Renal cortex interstitium (tissue), 11 donors: Measurements from ENCODE around the gene IL12B. TPM values are rescaled to one million over a fixed set of nuclear protein-coding genes. Genes with fewer than 3 reads are reported as not detected.
A peak's percentile ranks its signal among the peaks of the same experiment; 100 is the strongest.
"Not testable (repeated sequence)": the region's sequence is repeated elsewhere in the genome, so short reads cannot be mapped to it uniquely, and the experiment has no call there.

Experiments used
- DNase-seq, 11 donors: peaks; one replicate each; pipeline ENCODE4 v3.0.0-alpha.2; 2013; ENCODE audit warnings: low read depth in 9 of 11, low spot score in 4 of 11; ENCODE audit errors: extremely low read depth in 1 of 11
- polyA plus RNA-seq, 3 donors: library from polyadenylated mRNA; unstranded; fragments of 120-200 nt; gene quantifications; one replicate each; pipeline ENCODE4 v1.2.1, GENCODE V29; 2013; ENCODE audit not compliant: insufficient read length in 3 of 3

IL12B gene
- polyA plus RNA-seq, 3 donors, result 0.04 to 0.05 TPM; not detected in 1

DNA sequence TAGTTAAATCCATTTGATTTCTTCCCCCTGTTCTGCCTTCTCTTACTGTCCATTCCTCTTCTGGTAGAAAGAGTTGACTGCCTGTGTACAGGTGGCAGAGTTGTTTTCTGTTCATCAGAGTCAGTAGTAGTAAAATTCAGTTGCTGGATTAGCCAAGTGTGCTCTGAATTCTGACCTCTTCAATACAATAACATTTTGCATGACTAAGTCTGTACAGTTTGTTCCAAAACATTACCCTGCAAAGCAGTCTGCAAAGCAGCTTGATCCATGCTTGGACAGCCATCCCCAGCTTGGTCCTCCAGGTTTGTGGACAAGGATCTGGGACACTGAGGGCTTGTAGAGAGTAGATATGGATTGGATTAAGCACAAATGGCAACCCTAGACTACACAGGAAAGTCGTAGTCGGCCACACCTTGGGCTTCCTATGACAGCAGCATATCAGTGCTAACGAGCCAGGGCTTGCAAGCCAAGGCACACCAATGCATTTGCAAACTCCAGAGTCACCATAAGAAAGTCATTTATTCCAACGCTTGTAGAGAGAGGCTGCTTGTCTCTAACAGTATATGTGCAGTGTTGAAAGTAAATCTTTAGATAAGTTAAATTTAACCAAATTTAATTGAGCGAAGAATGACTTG, 25.2 kb downstream of the IL12B start:
- DNase-seq, result no peak

DNA sequence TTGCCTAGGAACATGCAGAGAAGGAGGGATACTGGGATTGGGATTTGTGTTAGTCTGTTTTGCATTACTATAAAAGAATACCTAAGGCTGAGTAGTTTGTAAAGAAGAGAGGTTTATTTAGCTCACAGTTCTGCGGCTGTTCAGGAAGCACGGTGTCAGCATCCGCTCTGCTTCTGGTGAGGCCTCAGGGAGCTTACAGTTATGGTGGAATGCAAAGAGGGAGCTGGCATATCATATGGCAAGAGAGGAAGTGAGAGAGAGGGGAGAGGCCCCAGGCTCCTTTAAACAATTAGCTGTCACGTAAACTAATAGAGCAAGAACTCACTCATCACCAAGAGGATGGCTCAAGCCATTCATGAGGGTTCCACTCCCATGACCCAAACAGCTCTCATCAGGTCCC, 27.0 kb downstream of the IL12B start:
- no peak for DNase-seq

- DNase-seq, result not testable (repeated sequence)
These were observed 28.1 kb downstream of the IL12B start for GRCh38 chr5:159301929-159302860.

GRCh38 chr5:159301466-159301865, 28.8 kb downstream of the IL12B start:
- no peak for DNase-seq

DNA sequence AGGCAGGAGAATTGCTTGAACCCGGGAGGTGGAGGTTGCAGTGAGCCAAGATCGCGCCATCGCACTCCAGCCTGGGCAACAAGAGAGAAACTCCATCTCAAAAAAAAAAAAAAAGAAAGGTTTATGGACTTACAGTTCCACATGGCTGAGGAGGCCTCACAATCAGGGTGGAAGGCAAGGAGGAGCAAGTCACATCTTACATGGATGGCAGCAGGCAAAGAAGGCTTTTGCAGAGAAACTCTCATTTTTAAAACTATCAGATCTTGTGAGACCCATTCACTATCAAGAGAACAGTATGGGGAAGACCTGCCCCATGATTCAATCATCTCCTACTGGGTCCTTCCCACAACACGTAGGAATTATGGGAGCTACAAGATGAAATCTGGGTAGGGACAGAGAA, 33.0 kb downstream of the IL12B start:
- DNase-seq, result not testable (repeated sequence)

DNA sequence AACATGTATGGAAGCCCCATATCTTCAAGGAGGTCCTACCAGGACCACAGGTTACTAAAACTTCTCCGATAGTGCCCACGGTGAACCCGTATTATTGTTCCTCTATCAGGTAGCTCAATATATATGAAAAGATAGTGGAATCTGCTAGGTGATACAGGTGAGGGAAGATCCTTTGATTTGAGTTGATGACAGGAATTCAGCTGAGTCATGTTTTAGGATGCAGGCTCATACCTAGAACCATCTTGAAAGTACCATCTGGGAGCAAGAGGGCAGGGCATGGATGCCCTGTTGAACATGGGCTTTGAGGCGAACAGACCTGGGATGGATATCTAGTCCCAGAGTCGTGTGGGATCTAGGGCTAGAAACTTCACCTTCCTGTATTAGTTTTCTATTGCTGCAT, 35.4 kb downstream of the IL12B start:
- DNase-seq, result no peak

GRCh38 chr5:159290741-159291140, 39.5 kb downstream of the IL12B start:
- DNase-seq, result no peak

DNA sequence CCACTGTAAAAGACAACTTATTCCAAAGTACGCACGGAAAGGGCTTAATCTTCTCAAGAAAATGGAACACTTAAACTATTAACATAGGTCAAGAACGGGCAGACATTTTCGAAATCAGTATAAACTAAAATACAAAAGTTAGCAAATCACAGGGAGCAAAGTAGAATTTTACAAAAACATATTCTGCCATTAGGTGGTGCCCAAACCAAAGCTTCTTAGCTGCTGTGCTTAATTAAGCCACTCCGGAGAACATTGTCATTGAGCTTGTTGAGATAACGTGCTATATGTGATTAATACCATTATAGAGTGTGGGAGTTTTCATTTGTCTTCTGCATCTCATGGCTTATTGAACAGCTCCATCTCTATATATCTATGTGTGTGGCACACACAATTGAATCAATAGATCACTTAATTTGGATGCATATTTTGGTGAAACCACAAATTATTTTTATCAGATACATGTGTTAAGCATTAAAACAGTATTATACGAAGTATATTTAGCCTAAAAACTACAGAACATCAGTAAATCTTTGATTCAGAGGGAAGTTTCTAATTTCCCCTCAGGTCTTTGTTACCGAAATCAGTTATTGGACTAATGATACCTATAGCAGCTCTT, 43.8 kb downstream of the IL12B start:
- peak in 4 of 11 donors; percentile 9 to 42 (median 24) for DNase-seq

- DNase-seq, result no peak
These were observed 55.6 kb downstream of the IL12B start for GRCh38 chr5:159274676-159275075.

DNA sequence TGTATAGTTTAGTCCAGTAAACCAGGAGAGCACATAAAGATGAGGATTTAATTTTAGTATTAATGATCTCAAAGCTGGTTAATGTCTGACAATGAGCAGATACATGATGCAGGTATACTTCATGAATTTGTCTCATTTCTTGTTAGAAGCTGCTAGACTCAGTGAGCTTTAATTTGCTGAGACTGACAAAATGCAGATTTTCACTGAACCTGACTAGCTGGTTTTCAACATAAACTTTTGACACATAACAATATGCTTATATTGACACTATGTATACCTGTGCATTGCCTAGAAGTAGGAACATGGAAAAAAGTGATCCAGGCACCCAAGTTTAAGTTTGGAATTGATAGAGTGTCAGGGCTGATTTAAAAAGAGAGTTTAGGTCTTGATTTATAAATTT, 56.4 kb downstream of the IL12B start:
- DNase-seq, result no peak

DNA sequence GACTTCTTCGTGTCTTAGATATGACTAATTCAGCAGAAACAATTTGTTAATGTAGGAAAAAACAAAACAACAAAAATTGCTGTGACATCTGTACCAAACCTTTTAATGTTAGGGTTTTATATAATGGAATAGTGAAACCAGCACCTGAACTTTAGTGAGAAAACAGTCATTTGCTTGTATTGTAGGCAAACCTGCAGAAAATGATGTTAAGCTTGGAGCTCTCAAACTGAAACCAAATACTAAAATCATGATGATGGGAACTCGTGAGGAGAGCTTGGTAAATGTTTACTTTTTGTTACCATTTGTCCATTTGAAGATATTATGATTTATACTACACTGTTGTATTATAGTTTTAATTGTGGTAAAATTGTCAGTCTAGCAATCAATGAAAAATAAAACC, 60.6 kb downstream of the IL12B start:
- DNase-seq, result no peak

GRCh38 chr5:159266764-159267163, 63.5 kb downstream of the IL12B start:
- not testable (repeated sequence) for DNase-seq

Other genes with a start within 250 kb of the IL12B start
- 10 to 100 TPM; 15.1 to 22.2 (median 20.8) TPM for gene EBF1, start 230.6 kb downstream of the IL12B start, polyA plus RNA-seq
- gene RNF145, start 120.9 kb downstream of the IL12B start, polyA plus RNA-seq, result 100 to 1,000 TPM in 2 of 3 donors, 10 to 100 TPM in 1; 93.5 to 106 (median 105) TPM
- 10 to 100 TPM; 38.4 to 55.0 (median 42.7) TPM for gene UBLCP1, start 67.2 kb downstream of the IL12B start, polyA plus RNA-seq